Activated CD4-positive, CD25-positive, alpha-beta regulatory T cell treated with anti-CD3 and anti-CD28 coated beads, Interleukin-2, amount 50 U/mL, for 24 hours (primary cell): ENCODE measurements around the gene MCC.

Experiments used
- ATAC-seq, 2 donors: fragments of 150-1000 bp; cut with Tn5 transposase; one replicate each; pipeline ENCODE4 v1.10.0; 2021; ENCODE audit warnings: mild to moderate bottlenecking in 1 of 2, moderate library complexity in 1 of 2

Gene MCC

GRCh38 chr5:113169720-113170119 lies 318.5 kb downstream of the MCC start:
- no peak for ATAC-seq

- no peak for ATAC-seq
Observed at GRCh38 chr5:113167985-113168384, 320.3 kb downstream of the MCC start.

GRCh38 chr5:113166852-113167366 lies 321.3 kb downstream of the MCC start:
- no peak for ATAC-seq

- ATAC-seq = no peak
Observed at GRCh38 chr5:113166261-113166660, 322.0 kb downstream of the MCC start.

GRCh38 chr5:113164021-113164420 lies 324.2 kb downstream of the MCC start:
- ATAC-seq = no peak

- no peak for ATAC-seq
Observed at GRCh38 chr5:113163328-113163727, 324.9 kb downstream of the MCC start.

- no peak for ATAC-seq
Observed at GRCh38 chr5:113162770-113163169, 325.5 kb downstream of the MCC start.

- ATAC-seq = no peak
Observed at GRCh38 chr5:113162208-113162607, 326.0 kb downstream of the MCC start.

GRCh38 chr5:113161806-113162205 lies 326.4 kb downstream of the MCC start:
- no peak for ATAC-seq

GRCh38 chr5:113157886-113158285 lies 330.4 kb downstream of the MCC start:
- no peak for ATAC-seq

GRCh38 chr5:113156271-113156877 lies 331.9 kb downstream of the MCC start:
- ATAC-seq = no peak

GRCh38 chr5:113153512-113154097 lies 334.6 kb downstream of the MCC start:
- ATAC-seq = no peak

- ATAC-seq = no peak
Observed at GRCh38 chr5:113152380-113152740, 335.9 kb downstream of the MCC start.

- no peak for ATAC-seq
Observed at GRCh38 chr5:113151641-113152379, 336.4 kb downstream of the MCC start.

- no peak for ATAC-seq
Observed at GRCh38 chr5:113150821-113151220, 337.4 kb downstream of the MCC start.

- ATAC-seq = no peak
Observed at GRCh38 chr5:113150221-113150620, 338.0 kb downstream of the MCC start.

GRCh38 chr5:113147537-113147936 lies 340.7 kb downstream of the MCC start:
- no peak for ATAC-seq

GRCh38 chr5:113147101-113147508 lies 341.1 kb downstream of the MCC start:
- no peak for ATAC-seq

- no peak for ATAC-seq
Observed at GRCh38 chr5:113145757-113146387, 342.4 kb downstream of the MCC start.

GRCh38 chr5:113142186-113142585 lies 346.1 kb downstream of the MCC start:
- ATAC-seq = no peak

- no peak for ATAC-seq
Observed at GRCh38 chr5:113140837-113141671, 347.2 kb downstream of the MCC start.

- ATAC-seq = no peak
Observed at GRCh38 chr5:113133211-113133975, 354.9 kb downstream of the MCC start.
